GM18526 (cell line): ENCODE results near the gene NTPCR.

ENCODE experiments used
- POLR2A ChIP-seq: IDR thresholded peaks from 3 replicates; pipeline ENCODE4 v1.6.1; 2011; ENCODE audit not compliant: insufficient read length; ENCODE audit errors: extremely low read depth

Gene NTPCR

DNA sequence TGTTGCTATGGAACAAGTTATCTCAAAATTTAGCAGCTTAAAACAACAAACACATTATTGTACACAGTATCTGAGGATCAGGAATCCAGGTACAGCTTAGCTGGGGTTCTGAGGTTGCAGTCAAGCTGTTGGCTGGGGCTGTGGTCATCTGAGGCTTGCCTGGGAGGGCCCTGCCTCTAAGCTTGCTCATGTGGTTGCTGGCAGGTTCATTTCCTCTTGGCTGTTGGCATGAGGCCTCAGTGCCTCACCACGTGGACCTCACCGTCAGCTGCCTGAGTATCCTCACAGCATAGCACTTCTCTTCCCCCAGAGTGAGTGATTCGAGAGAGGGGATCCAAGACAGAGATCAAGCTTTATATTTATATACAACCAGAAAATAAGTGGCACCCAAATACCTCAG lies 18.6 kb downstream of the NTPCR start:
- no peak for TF ChIP-seq POLR2A

DNA sequence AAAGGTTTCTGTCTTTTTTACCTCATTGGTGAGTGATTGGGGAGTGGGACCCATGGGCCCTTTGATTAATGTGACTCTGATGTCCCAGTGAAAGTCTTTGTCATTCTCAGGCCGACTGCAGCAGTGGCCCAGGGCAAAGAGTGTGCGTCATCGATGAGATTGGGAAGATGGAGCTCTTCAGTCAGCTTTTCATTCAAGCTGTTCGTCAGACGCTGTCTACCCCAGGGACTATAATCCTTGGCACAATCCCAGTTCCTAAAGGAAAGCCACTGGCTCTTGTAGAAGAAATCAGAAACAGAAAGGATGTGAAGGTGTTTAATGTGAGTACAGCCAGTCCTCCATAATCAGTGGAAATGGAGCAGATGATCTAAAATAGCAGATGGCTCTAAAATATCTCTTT lies 19.4 kb downstream of the NTPCR start:
- no peak for TF ChIP-seq POLR2A

DNA sequence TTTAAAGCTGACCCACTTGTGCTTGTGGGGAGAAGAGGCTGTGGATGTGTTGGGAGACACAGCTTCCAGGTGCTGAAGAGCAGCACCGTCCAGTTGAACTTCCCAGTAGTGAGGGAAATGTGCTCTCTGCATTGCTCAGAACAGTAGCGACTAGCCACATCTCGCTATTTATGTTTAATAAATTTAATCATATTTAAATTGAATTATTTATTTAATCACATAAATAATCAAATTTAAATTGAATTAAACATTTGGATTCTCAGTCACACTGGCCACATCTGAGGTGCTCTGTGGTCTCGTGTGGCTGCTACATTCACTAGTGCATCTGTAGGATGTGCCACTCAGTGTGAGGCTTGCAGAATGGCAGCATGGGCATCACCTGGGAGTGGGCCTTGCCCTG lies 20.1 kb downstream of the NTPCR start:
- TF ChIP-seq POLR2A, result no peak

DNA sequence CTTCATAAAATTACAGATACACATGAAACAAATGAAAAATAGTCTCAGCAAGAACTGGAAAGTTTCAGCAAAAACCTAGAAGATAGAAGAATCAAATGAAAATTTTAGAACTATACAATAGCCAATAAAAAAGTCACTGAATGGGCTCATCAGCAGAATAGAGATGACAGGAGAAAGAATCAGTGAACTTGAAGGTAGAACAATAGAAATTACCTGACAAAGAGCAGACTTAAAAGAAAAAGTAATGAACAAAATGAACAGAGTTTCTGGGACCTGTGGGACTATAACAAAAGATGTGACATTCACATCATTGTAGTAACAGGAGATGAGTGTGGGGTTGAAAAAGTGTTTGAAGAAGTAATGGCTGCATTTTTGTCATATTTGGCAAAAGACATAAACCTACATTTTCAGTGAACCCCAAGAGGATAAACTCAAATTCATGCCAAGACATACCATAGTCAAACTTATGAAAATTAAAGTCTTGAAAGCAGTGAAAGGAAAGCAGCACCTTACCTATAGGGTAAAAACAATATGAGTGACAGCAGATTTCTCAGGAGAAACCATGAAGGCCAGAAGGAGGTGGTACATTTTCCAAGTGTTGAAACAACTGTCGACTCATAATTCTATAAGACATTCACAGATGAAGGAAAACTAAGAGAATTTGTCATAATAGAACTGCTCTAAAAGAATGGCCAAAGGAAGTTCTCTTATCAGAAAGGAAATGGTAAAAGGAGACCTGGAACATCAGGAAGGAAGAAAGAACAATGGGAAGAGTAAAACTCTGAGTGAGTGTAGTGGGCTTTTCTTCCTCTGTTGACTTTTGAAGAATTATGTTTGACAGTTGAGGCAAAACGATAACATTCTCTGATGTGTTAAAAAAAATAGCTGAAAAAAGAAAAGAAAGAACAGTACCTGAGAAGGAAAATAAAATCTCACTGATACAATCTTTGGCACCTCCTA lies 23.5 kb downstream of the NTPCR start:
- TF ChIP-seq POLR2A, result no peak

DNA sequence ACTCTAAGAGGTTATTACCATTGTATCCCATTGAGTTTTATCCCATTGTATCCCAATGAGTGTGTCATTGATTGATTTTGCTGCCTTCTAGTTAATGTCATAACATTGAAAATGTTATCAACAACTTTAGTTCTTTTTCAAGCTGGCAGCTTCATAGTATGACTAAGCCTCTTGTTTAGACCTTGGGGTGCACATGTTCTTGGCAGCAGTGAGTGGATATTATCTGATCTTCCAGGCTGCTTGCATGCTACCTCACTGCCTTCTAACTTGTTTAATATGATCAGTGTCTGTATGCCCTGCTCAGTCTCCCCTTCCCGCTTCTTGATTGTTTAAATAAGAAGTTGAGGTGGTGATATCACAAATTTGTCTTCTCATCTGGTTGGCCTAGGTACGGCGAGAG lies 24.6 kb downstream of the NTPCR start:
- TF ChIP-seq POLR2A, result no peak

DNA sequence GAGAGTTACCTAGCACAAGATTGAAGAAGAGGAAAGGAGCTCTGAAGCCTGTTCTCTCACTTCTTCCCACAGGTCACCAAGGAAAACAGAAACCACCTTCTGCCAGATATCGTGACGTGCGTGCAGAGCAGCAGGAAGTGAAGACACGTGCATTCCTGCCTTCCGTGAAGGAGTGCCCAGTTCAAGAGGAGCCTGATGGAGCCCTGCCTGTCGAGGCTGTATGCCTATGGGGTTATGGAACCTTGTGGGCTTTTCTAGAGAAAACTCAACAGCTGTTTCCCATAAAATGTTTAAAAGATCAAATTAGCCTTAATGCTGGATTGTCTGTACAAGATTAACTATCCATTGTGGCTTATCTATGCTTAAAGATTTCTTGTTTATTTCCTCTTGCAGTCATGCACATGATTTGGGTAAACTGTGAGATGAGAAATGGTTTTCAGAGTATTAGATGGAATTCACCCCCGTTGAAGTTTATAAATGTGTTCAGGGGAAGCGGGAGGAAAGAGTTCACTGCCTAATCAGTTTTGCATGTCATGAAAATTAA lies 27.8 kb downstream of the NTPCR start:
- TF ChIP-seq POLR2A, result no peak

DNA sequence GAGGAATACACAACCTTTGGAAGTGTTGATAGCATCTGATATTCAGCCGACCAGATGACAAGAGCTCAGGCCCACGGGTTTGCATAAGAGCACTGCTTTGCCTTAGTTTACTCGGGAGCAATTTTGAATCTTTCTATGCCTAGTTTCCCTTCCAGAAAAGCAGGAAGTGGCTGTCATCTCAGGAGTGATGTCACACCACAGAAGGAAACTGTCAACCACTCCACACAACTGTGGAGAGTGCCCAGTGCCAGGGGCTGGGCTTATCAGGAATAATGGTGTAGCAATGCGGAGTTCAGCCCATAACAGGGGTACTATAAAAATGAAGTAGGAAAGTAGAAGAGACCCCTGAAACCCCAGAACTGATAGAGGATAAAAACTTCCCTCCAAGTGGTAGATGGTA lies 28.4 kb downstream of the NTPCR start:
- TF ChIP-seq POLR2A, result no peak

DNA sequence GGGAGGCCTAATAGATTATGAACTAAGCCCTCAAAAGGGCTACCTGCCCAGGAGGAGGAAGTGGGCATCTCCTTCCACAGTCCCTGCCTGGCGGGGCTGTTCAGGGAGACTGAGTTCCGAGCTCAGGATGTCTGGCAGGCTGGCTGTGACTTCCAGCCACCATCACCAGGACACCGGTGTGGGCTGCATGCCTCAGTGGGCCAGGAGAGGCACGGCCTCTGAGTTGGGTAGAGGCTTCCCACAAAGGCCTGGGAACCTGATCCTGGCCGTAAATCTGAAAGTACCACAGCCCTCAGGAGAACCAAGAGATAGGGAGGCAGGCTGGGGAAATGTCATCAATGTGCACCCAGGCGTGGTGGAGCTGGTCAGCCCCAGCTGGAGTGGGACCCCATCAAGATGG lies 29.1 kb downstream of the NTPCR start:
- no peak for TF ChIP-seq POLR2A

DNA sequence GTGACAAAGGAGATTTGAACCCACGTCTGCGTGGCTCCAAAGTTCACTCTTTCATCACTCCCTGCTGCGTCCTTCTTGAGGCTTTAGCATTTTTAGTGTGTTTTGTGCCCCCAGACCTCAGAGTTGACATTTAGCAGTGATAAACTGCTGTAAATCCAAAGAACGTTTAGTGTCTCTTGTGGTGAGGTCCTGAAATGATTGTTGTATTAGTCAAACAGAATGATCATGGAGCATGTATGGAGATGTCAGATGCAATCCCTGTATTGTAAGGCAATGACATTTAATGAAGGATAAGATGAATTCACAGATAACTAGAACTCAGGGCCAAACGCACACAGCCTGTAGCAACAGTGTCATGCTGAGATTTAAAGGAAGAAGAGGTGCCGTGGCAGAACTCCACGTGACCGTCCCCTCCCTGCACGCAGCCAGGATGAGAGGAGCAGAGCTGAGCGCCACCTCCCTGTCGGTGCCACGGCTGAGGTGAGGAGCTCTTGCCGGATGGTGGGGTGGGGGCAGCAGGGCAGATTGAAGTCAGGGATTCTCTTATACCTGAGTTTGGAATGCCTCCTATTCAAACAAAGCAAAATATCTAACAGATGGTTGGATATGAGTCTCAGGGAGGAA lies 30.1 kb downstream of the NTPCR start:
- TF ChIP-seq POLR2A, result no peak

DNA sequence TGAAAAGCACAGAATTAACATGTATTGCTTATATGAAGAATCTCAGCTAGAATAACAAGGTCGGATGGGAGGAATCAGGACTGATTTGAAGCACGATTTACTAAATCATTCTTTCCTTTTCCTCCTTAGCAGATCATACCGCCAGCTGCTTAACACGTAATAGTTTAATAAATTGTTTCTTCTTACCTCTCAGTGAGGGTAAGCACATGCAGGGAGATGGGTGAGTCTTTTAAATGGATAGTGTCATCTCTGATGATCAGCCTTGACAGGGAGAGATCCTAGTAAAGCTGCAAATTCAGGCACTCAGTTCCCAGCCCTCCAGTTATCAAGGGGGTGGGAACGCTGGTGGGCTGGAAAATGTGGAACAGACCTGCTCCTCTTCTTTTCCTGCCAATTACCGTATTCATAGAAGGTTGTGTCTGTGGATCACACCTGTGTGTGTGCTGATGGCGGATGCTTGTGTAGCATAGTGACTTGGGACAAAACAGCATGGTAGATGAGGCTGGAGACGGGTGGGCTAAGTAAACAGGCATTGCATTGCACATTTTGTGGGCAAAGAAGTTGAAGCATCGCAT lies 30.7 kb downstream of the NTPCR start:
- TF ChIP-seq POLR2A, result no peak

DNA sequence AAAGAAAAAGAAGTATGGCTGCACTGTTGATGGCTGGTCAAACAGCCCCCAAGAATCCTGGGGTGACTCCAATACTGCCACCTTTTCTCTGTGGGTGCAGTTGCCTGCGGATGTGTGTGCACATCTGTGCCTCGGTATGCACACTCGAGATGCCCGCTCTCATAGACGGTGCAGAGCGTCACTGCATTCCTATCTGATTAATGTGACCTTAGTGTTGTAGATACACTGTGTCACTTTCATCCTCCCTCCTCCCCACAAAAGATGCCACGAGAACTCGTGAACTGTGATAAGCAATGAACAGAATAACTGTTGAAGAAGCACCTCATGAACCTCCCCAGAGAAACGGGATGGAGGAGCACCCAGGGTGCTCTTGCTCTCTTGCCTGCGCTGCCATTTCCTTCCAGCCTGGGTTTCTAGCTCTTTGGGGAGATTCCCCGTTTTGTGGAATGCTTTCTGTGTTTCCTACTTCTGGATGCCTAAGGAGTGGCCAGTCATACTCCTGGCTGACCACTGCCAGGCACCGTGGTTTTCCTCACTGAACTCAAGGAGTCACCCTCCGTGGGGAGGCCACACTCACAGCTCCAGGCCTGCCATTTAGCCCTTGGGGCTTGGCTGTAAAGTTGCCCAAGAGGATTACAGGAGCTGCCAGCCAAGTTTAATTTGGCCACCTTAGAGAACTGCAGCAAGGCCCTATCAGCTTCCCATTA lies 32.0 kb downstream of the NTPCR start:
- no peak for TF ChIP-seq POLR2A

DNA sequence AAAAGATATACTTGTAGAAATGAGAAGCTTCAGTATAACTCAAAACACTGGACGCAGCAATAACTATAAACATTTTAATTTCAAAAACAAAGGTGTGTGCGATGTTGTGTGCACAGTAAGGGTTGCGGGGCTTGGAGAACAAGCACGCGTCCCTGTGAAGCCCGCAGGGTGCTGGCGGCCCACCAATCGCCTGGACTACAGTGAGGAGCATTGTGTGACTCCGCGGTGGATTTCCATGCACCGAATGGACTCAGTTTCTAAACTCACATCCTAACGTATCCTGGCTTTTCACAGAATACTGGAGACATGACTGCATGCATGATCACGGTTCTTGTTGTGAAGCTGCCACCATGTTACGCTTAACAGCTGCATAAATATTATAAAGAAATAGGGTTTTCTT lies 33.0 kb downstream of the NTPCR start:
- TF ChIP-seq POLR2A, result no peak

DNA sequence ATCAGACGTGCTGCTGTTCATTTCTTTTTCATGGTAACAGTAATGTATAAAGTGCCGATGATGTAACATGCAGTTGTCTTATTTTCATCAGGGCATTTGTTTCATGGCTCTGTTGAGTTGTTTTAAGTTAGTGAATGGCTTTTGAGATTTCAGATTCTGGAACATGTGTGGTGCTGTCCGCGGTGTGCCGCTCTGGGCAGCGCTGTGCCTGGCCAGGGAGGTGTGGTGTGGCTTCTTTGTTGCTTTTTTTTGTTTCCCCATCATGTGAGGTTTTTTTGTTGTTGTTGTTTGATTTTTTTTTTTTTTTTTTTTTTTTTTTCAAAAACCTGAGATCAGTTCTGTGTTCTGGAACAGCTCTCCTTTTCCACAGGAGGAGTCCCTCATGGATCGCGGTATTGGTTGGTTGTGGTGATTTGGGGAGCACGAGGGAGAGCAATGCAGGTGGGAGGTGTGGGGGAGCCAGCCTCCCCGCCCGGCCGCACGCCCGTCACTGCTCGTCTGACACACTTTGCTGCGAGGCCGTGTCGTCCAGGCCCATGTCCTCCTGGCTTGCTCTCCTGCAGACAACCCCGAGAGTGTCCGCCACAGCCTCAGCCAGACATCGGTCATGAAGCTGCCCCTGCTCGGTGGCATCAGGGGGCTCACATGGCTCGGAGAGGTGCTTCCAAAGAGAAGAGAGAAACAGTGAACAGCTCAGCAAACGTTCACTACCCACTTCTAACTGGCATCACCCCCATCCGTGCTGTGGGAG lies 33.6 kb downstream of the NTPCR start:
- no peak for TF ChIP-seq POLR2A

DNA sequence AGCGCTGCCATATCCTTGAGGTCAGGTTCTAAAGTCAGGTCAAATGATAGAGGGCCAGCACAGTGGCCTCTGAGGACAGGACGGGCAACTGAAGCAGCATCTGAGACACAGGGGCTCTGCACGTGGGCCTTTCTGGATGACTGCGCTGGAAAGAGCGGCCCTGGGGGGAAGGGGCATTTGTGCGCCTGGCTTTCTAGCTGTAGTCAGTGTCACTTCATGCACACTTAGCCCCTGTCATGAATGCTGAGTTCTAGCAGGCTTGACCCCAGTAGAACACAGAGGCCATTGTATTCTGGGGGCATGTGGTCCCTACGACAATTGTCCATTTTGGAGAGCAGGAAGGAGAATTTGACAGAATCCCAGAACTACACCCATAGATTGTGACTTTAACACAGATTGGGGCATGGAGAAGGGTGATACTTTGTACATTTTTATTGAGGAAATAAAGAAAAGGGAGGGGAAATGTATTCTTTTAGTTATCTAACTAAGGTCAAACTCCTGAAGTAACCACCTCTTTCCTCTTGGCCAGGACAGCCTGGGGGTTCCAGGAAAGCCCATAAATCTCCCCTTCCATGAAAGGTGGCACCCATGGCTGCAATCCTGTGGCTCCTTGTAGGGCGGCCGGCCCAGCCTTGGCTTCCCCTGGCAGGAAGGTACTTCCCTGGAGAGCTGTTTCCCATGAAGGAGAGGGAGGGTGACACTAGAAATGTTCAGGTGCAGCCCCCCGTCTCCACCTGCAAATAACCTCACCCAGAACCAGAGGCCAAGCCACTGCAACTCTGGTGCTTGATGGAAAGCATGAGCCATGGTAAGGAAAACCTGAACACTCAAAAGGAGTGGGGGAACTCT lies 34.4 kb downstream of the NTPCR start:
- TF ChIP-seq POLR2A, result no peak
